SK-N-MC (cell line): ENCODE measurements around the gene CMTM1.

Experiments used
- EZH2 ChIP-seq: fragments of 200-600 bp; sonication (generic); IDR thresholded peaks from one replicate; pipeline ENCODE4 v1.6.1; 2017; ENCODE audit warnings: antibody characterized with exemption
- POLR2AphosphoS5 ChIP-seq: IDR thresholded peaks from 2 replicates; pipeline ENCODE4 v1.6.1; 2012; ENCODE audit warnings: mild to moderate bottlenecking, low read depth, low read length, borderline replicate concordance

DNA sequence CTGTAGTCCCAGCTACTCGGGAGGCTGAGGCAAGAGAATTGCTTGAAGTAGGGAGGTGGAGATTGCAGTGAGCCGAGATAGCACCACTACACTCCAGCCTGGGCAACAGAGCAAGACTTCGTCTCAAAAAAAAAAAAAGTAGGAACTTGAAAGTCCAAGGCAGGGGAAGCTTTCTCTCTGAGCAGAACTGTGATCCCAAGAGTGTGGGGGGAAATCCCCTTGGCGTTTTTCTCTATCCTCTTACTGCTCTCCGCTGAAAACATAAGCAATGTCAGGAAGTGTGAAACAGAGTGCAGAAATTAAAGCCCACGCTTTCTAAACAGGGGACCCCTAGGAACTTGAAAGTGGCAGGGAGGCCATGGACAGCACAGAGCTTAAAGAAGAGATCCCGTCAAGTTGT lies 28.5 kb downstream of the CMTM1 start:
- TF ChIP-seq EZH2 (no peak), POLR2AphosphoS5 (no peak)
